KOPT-K1 (cell line): Measurements from ENCODE around the gene CNTN4.

Source experiments
- H3K27ac ChIP-seq: fragments of 200-600 bp; sonication (generic); 2 replicates; pipeline ENCODE4 v1.5.1; 2016; ENCODE audit warnings: antibody characterized with exemption, mild to moderate bottlenecking, low read depth, low read length; ENCODE audit not compliant: poor library complexity, severe bottlenecking
- H3K36me3 ChIP-seq: fragments of 200-600 bp; sonication (generic); 2 replicates; pipeline ENCODE4 v1.5.1; 2017; ENCODE audit warnings: antibody characterized with exemption, mild to moderate bottlenecking, low read length, moderate library complexity; ENCODE audit not compliant: insufficient read depth
- H3K9me3 ChIP-seq: fragments of 200-600 bp; sonication (generic); 2 replicates; pipeline ENCODE4 v1.5.1; 2017; ENCODE audit warnings: antibody characterized with exemption, low read length, mild to moderate bottlenecking; ENCODE audit not compliant: insufficient read depth, poor library complexity, severe bottlenecking

CNTN4 gene

DNA sequence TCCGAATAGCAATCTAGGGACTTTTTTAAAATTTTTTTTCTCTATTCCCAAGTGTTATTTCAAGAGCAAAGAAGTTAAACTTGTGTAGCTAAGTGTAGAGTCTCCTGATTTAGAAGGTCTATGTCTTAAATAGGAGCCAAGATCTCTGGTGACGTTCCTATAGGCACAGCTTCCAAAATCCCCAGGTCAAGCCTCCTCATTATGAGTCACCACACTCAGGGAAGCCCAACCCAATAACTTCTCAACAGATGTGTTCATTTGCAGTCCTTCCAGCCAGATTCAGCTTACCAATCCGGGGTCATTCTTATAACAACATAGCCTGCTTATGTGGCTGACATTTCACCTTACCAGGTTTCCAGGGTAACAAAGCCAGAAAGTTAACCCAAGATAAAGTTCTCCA lies 741.2 kb downstream of the CNTN4 start:
- Histone ChIP-seq H3K9me3 (no peaks in the 10 kb centered on the region), H3K36me3 (no peaks in the 10 kb centered on the region), H3K27ac (no peak overlapping the region)

DNA sequence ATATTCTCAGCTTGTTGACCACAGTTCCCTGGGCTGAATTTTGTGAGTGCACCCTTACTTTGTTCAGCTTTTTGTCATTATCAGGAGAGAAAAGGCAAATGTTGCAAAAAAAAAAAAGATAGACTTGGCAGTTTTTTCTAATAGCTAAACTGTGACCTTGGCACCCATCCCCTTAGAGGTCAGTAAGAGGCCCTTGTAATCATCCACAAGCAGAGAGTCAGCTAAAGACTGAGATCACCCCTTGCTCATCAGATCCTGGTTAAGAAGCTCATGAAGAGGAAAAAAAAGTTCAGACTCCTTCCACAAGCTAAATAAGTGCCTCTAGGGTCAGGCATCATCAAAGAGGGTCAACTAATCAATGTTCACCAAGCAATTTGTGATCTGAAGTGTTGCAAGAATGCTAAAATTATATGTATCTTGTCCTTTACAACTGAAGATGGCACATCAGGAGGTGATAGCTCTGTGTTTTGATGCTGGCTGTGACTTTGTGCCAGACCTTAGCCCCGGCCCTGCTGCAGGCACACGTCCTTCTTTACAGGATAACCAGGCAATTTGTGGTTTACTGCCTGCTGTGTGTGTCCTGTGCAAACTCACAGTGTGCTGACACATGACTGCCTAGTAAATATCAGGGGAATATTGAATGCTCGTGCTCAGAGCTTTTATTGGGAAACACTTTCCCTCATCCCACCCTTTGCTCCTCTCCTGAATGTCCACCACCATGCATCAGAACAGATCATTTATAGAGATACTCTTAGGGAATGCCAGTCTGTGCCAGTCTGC lies 748.6 kb downstream of the CNTN4 start:
- no peaks in the 10 kb centered on the region for H3K36me3 ChIP-seq
- H3K9me3 ChIP-seq: no peaks in the 10 kb centered on the region
- no peak overlapping the region for H3K27ac ChIP-seq

DNA sequence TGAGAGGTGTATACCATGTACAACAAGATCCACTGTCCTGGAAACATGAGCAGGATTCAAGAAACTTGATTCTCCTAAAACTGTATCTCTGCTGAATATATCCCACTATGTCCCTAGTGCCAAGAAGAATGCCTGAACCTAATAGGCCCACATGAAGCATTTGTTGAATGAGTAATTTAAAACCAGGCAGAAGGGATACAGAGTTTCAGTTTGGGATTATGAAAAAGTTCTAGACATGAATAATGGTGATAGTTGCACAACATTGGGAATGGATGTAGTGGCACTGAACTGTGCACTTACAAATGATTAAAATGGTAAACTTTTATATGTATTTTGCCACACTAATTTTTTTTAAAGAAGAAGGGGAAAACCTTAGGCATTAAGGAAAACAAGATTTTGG lies 750.4 kb downstream of the CNTN4 start:
- H3K9me3 ChIP-seq: no peaks in the 10 kb centered on the region
- no peaks in the 10 kb centered on the region for H3K36me3 ChIP-seq
- H3K27ac ChIP-seq: no peak overlapping the region

DNA sequence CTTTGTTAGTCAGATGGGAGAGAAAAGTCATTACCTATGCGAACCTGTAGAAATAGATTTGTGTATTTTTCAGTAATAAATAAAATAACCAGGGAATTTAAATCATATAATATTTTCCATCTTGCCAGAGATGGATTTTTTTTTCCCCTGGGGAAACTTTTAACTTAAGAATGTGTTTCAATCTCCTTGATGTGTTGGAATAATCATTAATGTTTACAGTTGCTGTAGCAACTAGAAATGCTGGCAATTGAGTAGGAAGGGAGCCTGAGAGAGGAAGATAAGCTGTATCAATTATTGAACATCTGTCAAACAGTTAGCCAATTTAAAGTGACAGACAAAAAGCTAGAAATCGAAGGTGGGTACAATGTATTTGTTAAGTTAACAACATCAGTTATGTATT lies 752.0 kb downstream of the CNTN4 start:
- no peaks in the 10 kb centered on the region for H3K9me3 ChIP-seq
- no peaks in the 10 kb centered on the region for H3K36me3 ChIP-seq
- no peak overlapping the region for H3K27ac ChIP-seq

DNA sequence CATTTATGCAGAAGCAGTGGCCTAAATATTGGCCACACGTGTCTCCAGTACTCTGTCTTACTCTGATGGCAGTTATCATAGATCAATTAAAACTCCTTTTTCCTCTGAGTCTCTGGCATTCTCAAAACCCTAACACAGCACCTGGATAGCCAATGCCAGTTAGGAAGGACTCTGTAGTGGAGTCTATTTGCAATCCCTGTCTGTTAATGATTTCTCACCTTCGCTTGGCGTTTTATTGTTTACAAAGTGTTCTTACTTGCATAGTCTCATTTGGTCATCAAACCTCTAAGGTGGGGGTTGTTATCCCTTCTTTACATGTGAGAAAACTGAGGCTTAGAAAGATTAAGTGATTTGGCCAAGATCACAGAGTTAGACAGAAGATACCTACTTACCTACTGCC lies 752.7 kb downstream of the CNTN4 start:
- Histone ChIP-seq H3K27ac (no peak overlapping the region), H3K36me3 (no peaks in the 10 kb centered on the region), H3K9me3 (no peaks in the 10 kb centered on the region)

DNA sequence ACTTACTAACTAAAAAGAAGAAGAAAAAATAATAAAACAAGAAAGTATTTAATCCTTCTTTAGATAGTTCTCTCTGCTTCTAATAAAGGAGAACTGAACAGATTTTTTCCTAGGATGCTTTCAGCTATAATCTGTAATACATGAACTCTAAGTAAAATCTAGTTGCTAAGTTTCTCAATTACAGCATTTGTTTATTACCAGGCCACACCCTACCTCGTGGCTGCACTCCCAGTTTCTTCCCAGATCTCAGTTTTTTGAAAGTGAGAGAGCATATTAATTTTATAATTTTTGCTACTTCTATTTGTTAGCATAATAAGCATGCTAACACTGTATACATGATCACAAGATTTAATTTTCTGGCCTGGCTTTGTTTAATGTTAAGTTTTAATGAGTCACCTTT lies 753.2 kb downstream of the CNTN4 start:
- Histone ChIP-seq H3K9me3 (no peaks in the 10 kb centered on the region), H3K27ac (no peak overlapping the region), H3K36me3 (no peaks in the 10 kb centered on the region)

DNA sequence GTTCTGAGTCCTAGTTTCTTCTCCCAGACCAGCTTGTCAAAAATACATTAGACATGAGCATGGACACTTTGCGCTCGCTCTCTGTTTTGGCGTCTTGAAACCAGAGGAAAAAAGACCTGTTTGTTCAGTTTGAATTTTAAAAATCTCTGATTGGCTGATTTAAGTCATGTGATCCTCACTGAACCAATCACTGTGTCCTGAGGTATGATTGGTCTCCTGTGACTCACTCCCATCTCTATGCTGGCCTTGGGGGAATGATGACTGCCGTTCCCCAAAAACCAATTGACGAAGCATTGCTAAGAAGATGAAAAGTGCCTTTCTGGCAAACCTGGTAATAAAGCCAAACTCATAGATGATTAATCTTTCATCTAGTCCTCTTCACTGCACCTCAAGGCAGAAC lies 755.0 kb downstream of the CNTN4 start:
- H3K27ac ChIP-seq: no peak overlapping the region

DNA sequence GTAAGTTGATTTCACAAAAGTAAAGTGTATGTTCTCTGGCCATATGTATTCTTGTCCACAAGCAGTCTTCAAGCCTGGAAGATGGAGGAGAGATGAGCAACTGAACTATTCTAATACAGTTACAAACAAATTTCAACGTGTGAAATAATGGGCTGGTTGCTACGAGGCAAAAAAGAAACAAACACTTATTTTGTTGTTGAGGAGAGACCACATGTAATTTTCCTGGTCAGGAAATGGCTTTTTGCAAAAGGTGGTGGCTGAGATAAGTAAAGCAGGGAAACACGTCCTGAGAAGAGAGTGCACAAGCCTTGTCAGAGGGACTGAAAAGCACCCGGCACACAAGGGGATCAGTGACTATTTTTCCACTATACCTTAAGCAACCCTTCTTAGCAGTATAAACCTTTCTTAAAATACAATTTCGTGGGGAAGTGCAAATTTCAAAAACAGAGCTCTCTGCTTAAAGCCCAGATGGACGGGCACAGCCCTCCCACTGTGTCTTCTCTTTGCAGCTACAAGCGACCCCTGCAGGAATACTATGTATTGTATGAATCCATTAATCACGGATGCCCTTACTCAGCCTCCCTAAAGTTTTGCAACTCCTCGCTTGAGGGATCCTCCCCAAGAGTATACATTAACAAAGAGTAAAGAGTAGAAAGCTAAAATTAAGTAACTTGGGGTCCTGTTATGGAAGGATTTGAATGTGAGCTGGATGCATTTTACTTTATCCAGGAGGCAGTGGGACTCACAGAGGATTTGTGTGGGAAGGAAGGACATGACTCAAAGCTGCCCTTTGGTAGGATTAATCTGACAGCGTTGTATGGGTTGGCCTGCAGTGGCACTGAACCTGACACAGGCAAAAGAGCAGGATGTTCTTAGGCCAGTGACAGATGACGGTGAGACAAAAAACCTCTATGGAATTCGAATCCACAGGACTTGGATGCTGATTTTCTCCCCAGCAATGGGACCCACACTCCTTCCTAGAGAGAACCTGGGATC lies 757.8 kb downstream of the CNTN4 start:
- Histone ChIP-seq H3K27ac (no peak overlapping the region), H3K9me3 (no peaks in the 10 kb centered on the region), H3K36me3 (no peaks in the 10 kb centered on the region)

More for the DNA sequence above, 755.0 kb downstream of the CNTN4 start:
- H3K9me3 ChIP-seq: no peaks in the 10 kb centered on the region
- no peaks in the 10 kb centered on the region for H3K36me3 ChIP-seq

DNA sequence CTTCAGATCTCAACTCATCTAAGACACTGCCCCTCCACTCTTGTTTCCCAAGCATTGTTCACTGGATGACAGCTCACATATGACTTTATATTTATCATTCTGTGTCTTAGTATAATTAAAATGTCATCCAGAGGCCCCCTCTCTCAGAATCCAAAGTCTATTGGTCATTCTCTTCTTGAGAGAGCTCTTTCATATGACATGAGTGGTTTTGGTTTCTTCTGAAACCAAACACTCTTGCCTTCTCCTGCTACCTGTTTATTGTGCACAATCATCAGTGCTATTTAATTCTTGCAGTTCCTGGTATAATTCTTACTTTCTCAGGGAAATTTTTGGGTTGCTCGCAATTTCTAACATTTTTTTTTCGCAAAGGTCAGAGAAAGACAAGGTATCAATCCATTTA lies 762.0 kb downstream of the CNTN4 start:
- no peaks in the 10 kb centered on the region for H3K9me3 ChIP-seq
- H3K27ac ChIP-seq: no peak overlapping the region

DNA sequence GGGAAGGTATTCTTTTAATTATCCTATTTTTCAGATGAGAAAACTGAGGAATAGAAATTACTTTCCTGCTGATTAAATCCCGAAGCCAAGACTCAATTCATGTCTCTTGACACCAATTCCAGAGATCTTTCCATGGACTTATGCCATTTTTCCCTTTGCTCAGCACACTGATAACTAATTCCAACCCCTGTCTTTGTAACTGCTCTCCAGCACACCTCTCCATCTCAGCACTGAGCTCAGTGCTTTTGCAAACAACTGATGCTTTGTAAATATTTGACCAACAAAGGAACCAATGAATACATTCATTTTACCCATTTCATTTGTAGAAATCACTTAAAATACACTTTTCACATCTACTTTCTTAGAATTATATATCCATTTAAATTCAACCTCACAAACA lies 762.5 kb downstream of the CNTN4 start:
- no peaks in the 10 kb centered on the region for H3K36me3 ChIP-seq
- no peaks in the 10 kb centered on the region for H3K9me3 ChIP-seq
- H3K27ac ChIP-seq: no peak overlapping the region

More for the DNA sequence above, 762.0 kb downstream of the CNTN4 start:
- H3K36me3 ChIP-seq: no peaks in the 10 kb centered on the region

DNA sequence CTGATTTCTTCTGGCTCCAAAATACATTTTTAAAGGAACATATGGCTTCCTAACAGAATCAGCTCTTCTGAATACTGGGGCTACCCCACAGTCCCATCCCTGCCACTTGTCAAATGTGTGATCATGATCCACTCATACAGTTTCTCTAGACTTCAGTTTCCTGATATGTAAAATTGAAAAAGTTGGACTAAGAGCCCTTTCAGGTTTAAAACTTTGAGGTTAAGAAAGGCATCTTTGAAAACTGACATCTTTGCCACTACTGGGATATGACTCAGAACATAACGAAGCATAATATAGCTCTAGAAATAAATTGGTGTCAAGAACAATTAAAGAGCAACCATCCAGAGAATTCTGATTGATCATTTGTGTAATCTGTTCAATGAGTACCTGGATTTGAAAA lies 763.3 kb downstream of the CNTN4 start:
- Histone ChIP-seq H3K36me3 (no peaks in the 10 kb centered on the region), H3K9me3 (no peaks in the 10 kb centered on the region), H3K27ac (no peak overlapping the region)

DNA sequence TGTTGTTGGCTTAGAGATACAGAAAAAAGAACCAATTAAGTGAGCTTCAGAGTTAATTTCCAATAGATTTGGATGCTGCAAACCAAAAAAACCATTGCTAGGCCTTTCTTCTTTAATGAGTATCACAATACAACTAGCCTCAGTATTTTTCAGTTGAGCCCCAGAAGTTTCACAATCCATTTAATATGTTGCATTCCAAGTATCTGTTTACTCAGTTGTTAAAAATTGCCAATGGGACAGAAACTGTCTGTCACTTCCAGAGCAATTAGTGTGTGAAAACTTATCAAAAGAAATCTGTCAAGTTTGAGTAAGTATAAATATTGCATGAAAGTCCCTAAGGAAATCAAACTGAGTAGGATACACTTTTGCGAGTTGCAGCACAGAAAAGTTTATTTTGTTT lies 763.7 kb downstream of the CNTN4 start:
- Histone ChIP-seq H3K36me3 (no peaks in the 10 kb centered on the region), H3K9me3 (no peaks in the 10 kb centered on the region), H3K27ac (no peak overlapping the region)

DNA sequence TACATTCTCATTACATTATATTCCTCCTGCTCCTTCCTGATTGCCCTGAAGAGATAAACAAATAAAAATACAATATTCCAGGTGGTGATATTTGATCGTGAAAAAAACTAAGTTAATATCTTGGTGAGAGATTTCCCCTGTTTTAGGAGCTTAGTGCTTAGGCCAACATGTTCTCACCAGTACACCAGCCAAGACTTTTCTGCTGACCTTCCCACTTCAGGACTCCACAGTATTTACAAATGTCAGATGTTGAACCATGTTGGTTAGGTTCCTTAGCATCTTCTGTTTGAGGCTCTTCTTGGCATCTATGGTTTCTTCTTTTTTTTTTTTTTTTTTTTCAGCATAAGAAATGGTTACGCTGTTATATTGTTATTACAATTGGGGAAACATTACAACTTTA lies 764.5 kb downstream of the CNTN4 start:
- H3K9me3 ChIP-seq: no peaks in the 10 kb centered on the region
- H3K36me3 ChIP-seq: no peaks in the 10 kb centered on the region
- H3K27ac ChIP-seq: no peak overlapping the region

DNA sequence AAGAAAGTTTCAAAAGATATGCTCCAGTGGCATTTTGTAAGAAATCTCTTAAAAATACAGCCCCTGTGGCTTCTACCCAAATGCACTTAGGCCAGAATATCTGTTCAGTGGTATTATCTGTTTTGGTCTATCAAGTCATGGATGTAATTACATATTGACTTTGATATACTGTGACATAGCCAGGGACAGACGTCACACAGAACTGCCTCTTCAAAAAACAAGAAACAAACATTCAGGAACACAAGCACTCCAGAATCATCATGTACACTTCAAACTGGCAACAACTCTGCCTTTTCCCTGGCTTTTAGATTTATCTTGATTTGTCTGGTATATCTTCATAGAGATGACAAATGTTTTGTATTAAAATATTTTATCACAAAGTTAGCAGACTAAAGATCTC lies 771.2 kb downstream of the CNTN4 start:
- no peak overlapping the region for H3K27ac ChIP-seq

DNA sequence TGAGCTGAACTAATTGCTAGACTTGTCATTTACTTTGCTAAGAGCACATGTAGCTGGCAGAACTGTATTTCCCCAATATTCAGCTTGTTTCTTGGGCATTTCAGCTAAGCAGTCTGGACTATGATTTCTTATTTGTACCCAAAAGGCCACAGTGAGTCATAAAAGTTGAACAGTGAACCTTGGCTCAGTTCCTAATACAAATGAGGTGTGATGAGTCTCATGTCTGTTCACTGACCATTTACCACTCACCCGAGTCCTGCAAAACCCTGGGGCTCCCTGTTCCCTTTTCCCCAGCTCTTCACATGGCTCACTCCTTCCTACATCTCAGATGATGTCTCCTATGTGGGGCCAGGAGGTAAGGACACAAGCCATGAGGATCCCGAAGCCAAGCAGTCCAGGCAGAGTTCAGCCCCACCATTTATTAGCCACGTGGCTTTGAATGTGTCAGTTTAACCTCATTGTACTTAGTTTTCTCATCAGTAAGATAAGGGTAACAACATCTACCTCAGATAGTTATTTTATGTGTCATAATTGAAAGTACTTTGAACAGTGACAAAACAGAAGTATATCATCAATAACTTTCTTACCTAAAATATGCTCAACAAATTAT lies 772.2 kb downstream of the CNTN4 start:
- no peak overlapping the region for H3K27ac ChIP-seq
- no peaks in the 10 kb centered on the region for H3K9me3 ChIP-seq
- no peaks in the 10 kb centered on the region for H3K36me3 ChIP-seq

More for the DNA sequence above, 771.2 kb downstream of the CNTN4 start:
- Histone ChIP-seq H3K9me3 (no peaks in the 10 kb centered on the region), H3K36me3 (no peaks in the 10 kb centered on the region)
